H9 (cell line): ENCODE data around the gene NEB. TPM values are rescaled to one million over a fixed set of nuclear protein-coding genes. Genes with fewer than 3 reads are reported as not detected.

Experiments used
- DNase-seq: peaks from one replicate; pipeline ENCODE4 v3.0.0-alpha.2; 2017
- H2AFZ ChIP-seq: one replicate; pipeline ENCODE4 v1.6.1; 2013; ENCODE audit warnings: mild to moderate bottlenecking, low read length, control low read depth, moderate library complexity
- H2AK5ac ChIP-seq: 2 replicates; pipeline ENCODE4 v1.6.1; 2013; ENCODE audit warnings: low read length, control low read depth, mixed read lengths; ENCODE audit not compliant: insufficient read length
- H2BK120ac ChIP-seq: one replicate; pipeline ENCODE4 v1.6.1; 2013; ENCODE audit warnings: low read depth, mild to moderate bottlenecking, low read length, control low read depth, inconsistent platforms; ENCODE audit not compliant: poor library complexity, severe bottlenecking
- H2BK12ac ChIP-seq: 2 replicates; pipeline ENCODE4 v1.6.1; 2013; ENCODE audit warnings: low read length, control low read depth, mixed read lengths, low read depth; ENCODE audit not compliant: insufficient read length
- H2BK15ac ChIP-seq: 2 replicates; pipeline ENCODE4 v1.6.1; 2013; ENCODE audit warnings: low read depth, low read length, control low read depth
- H2BK20ac ChIP-seq: one replicate; pipeline ENCODE4 v1.6.1; 2013; ENCODE audit warnings: low read depth, mild to moderate bottlenecking, low read length, control low read depth, inconsistent platforms; ENCODE audit not compliant: poor library complexity, severe bottlenecking
- H2BK5ac ChIP-seq: 2 replicates; pipeline ENCODE4 v1.6.1; 2013; ENCODE audit warnings: low read length, control low read depth, mixed read lengths; ENCODE audit not compliant: insufficient read length
- H3K14ac ChIP-seq: 2 replicates; pipeline ENCODE4 v1.6.1; 2013; ENCODE audit warnings: low read length, control low read depth; ENCODE audit not compliant: insufficient read depth
- H3K18ac ChIP-seq: 2 replicates; pipeline ENCODE4 v1.6.1; 2013; ENCODE audit warnings: low read depth, mild to moderate bottlenecking, mixed read lengths, low read length, control low read depth; ENCODE audit not compliant: insufficient read length
- H3K23ac ChIP-seq: 2 replicates; pipeline ENCODE4 v1.6.1; 2013; ENCODE audit warnings: low read length, control low read depth, mixed read lengths, low read depth; ENCODE audit not compliant: insufficient read length
- H3K23me2 ChIP-seq: 2 replicates; pipeline ENCODE4 v1.6.1; 2013; ENCODE audit warnings: low read depth, mild to moderate bottlenecking, mixed read lengths, low read length, control low read depth; ENCODE audit not compliant: insufficient read length, poor library complexity, severe bottlenecking
- H3K27ac ChIP-seq: 2 replicates; pipeline ENCODE4 v1.5.1; 2013; ENCODE audit warnings: low read length, control low read depth, mixed read lengths, low read depth; ENCODE audit not compliant: insufficient read length
- H3K27me3 ChIP-seq: 2 replicates; pipeline ENCODE4 v1.6.1; 2013; ENCODE audit warnings: low read length, control low read depth, inconsistent platforms; ENCODE audit not compliant: insufficient read depth
- H3K4ac ChIP-seq: 2 replicates; pipeline ENCODE4 v1.6.1; 2013; ENCODE audit warnings: low read depth, mild to moderate bottlenecking, control low read depth, inconsistent platforms, low read length, moderate library complexity
- H3K4me1 ChIP-seq: 2 replicates; pipeline ENCODE4 v1.6.1; 2013; ENCODE audit warnings: low read length, control low read depth, inconsistent platforms; ENCODE audit not compliant: insufficient read depth
- H3K4me2 ChIP-seq: 2 replicates; pipeline ENCODE4 v1.6.1; 2013; ENCODE audit warnings: low read length, control low read depth, mixed read lengths; ENCODE audit not compliant: insufficient read length, insufficient read depth
- H3K56ac ChIP-seq: 2 replicates; pipeline ENCODE4 v1.6.1; 2013; ENCODE audit warnings: low read depth, mild to moderate bottlenecking, mixed read lengths, low read length, control low read depth; ENCODE audit not compliant: insufficient read length
- H3K79me1 ChIP-seq: 2 replicates; pipeline ENCODE4 v1.6.1; 2013; ENCODE audit warnings: low read depth, mild to moderate bottlenecking, moderate library complexity, low read length, control low read depth, inconsistent platforms; ENCODE audit not compliant: insufficient read depth, poor library complexity, severe bottlenecking
- H3K79me2 ChIP-seq: 2 replicates; pipeline ENCODE4 v1.6.1; 2013; ENCODE audit warnings: low read length, control low read depth, inconsistent platforms; ENCODE audit not compliant: insufficient read depth
- H3K9ac ChIP-seq: 2 replicates; pipeline ENCODE4 v1.6.1; 2013; ENCODE audit warnings: low read length, control low read depth, mixed read lengths; ENCODE audit not compliant: insufficient read length; ENCODE audit errors: extremely low read depth
- H3K9me3 ChIP-seq: one replicate; pipeline ENCODE4 v1.6.1; 2013; ENCODE audit warnings: low read depth, low read length, inconsistent platforms; ENCODE audit not compliant: control insufficient read depth
- H3T11ph ChIP-seq: one replicate; pipeline ENCODE4 v1.6.1; 2013; ENCODE audit warnings: mild to moderate bottlenecking, low read length, control low read depth, inconsistent platforms
- H4K20me1 ChIP-seq: one replicate; pipeline ENCODE4 v1.6.1; 2013; ENCODE audit not compliant: control insufficient read depth, insufficient read length, insufficient read depth
- H4K5ac ChIP-seq: 2 replicates; pipeline ENCODE4 v1.6.1; 2013; ENCODE audit warnings: low read depth, mild to moderate bottlenecking, mixed read lengths, low read length, control low read depth; ENCODE audit not compliant: insufficient read length
- H4K8ac ChIP-seq: replicated peaks from 2 replicates; pipeline ENCODE4 v1.6.1; 2013; ENCODE audit warnings: low read length, control low read depth, mixed read lengths, low read depth; ENCODE audit not compliant: insufficient read length
- H4K91ac ChIP-seq: 2 replicates; pipeline ENCODE4 v1.6.1; 2013; ENCODE audit warnings: low read depth, mild to moderate bottlenecking, moderate library complexity, mixed read lengths, low read length, control low read depth; ENCODE audit not compliant: insufficient read length
- H3K27ac Mint-ChIP-seq, 3 experiments: 2 replicates in 2 of 3; 3 replicates in 1 of 3; pipeline ENCODE4 v1.8.0; 2020 to 2021; ENCODE audit warnings: mixed read lengths in 3 of 3, mild to moderate bottlenecking in 1 of 3, moderate library complexity in 1 of 3
- H3K27me3 Mint-ChIP-seq: 2 replicates; pipeline ENCODE4 v1.8.0; 2021; ENCODE audit warnings: low read depth, mild to moderate bottlenecking, moderate library complexity, mixed read lengths
- H3K36me3 Mint-ChIP-seq, 3 experiments: 2 replicates in 2 of 3; 3 replicates in 1 of 3; pipeline ENCODE4 v1.8.0; 2020 to 2021; ENCODE audit warnings: low read depth in 3 of 3, mixed read lengths in 3 of 3; ENCODE audit not compliant: insufficient read depth in 1 of 3
- H3K4me1 Mint-ChIP-seq, 2 experiments: 2 replicates each; pipeline ENCODE4 v1.8.0; 2020; ENCODE audit warnings: mixed read lengths in 2 of 2
- H3K4me3 Mint-ChIP-seq, 2 experiments: 2 replicates in 1 of 2; 3 replicates in 1 of 2; pipeline ENCODE4 v1.8.0; 2020 to 2021; ENCODE audit warnings: mild to moderate bottlenecking in 2 of 2, mixed read lengths in 2 of 2, moderate library complexity in 1 of 2
- H3K9me3 Mint-ChIP-seq, 2 experiments: 2 replicates in 1 of 2; 3 replicates in 1 of 2; pipeline ENCODE4 v1.8.0; 2020; ENCODE audit warnings: mild to moderate bottlenecking in 2 of 2, mixed read lengths in 2 of 2, moderate library complexity in 1 of 2
- WGBS: extraction: QIAGEN DNeasy Blood & Tissue Kit; methylation state at CpG from one replicate; pipeline ENCODE4 v1.1.7; 2013; ENCODE audit warnings: missing lambda C conversion rate, low lambda C conversion rate, mixed read lengths; ENCODE audit not compliant: insufficient read length; ENCODE audit errors: extremely low coverage; 5-methylcytosine and 5-hydroxymethylcytosine counted together
- total RNA-seq: library from RNA; stranded (reverse); gene quantifications from 2 replicates; pipeline ENCODE4 v1.2.1, GENCODE V29; 2021
- TF ChIP-seq, protein P1 (sequence below): fragments of 200-600 bp; sonication (generic); conservative IDR thresholded peaks from 3 replicates; pipeline ENCODE4 v1.8.0; 2021; ENCODE audit warnings: antibody characterized with exemption, mild to moderate bottlenecking

NEB gene
- total RNA-seq, 1 experiment from 2014 or later: 0.98 TPM

DNA sequence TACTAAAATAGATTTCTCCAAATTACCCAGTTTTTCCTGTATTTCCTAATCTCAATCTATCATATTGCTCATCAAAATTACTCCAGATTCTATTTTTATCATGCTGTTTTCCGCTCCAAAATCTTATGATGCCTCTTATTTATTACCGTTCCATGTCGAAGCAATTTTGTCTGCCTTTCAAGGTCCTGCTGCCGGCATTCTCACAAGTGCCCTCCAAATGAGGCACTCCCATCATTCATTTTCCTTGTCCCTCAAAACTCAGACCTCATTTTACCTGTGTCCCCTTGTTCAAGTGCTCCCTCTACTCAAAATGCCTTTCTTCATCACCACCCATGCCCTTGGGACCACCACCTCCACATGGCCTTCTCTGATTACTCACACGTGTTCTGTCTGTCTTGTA, 13.1 kb downstream of the NEB start:
- Mint-ChIP-seq H3K27me3 (peaks cover 2% of the 10 kb centered on the region), H3K4me3 (no peak overlapping the region), H3K4me1 (no peaks in the 10 kb centered on the region), H3K27ac (peak overlapping the region in 1 of 3 experiments; percentile 5; a peak in 1 of 7 replicates), H3K36me3 (no peaks in the 10 kb centered on the region), H3K9me3 (no peaks in the 10 kb centered on the region)
- Histone ChIP-seq H4K91ac (no peak overlapping the region), H2BK5ac (no peak overlapping the region), H3K4me2 (no peak overlapping the region), H3K4me1 (no peaks in the 10 kb centered on the region), H2AK5ac (no peak overlapping the region), H3K23me2 (no peaks in the 10 kb centered on the region), H2AFZ (no peak overlapping the region), H3K9me3 (no peaks in the 10 kb centered on the region), H2BK20ac (no peak overlapping the region), H2BK120ac (no peak overlapping the region), H3K27me3 (no peaks in the 10 kb centered on the region), H4K5ac (no peak overlapping the region), H3K9ac (no peak overlapping the region), H3K56ac (no peak overlapping the region), H3K4ac (no peak overlapping the region), H3K14ac (no peak overlapping the region), H2BK15ac (no peak overlapping the region), H4K20me1 (no peaks in the 10 kb centered on the region), H3K23ac (no peak overlapping the region), H3K79me2 (no peaks in the 10 kb centered on the region), H3K27ac (no peak overlapping the region), H4K8ac (no peak overlapping the region), H3K18ac (no peak overlapping the region), H3T11ph (no peak overlapping the region), H3K79me1 (no peaks in the 10 kb centered on the region), H2BK12ac (no peak overlapping the region)
- DNase-seq: no peak
- TF ChIP-seq, protein P1, sequence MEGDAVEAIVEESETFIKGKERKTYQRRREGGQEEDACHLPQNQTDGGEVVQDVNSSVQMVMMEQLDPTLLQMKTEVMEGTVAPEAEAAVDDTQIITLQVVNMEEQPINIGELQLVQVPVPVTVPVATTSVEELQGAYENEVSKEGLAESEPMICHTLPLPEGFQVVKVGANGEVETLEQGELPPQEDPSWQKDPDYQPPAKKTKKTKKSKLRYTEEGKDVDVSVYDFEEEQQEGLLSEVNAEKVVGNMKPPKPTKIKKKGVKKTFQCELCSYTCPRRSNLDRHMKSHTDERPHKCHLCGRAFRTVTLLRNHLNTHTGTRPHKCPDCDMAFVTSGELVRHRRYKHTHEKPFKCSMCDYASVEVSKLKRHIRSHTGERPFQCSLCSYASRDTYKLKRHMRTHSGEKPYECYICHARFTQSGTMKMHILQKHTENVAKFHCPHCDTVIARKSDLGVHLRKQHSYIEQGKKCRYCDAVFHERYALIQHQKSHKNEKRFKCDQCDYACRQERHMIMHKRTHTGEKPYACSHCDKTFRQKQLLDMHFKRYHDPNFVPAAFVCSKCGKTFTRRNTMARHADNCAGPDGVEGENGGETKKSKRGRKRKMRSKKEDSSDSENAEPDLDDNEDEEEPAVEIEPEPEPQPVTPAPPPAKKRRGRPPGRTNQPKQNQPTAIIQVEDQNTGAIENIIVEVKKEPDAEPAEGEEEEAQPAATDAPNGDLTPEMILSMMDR: no peak
- no CpG with 5 or more reads among the region's 5 CpGs for WGBS
